GM12891 (cell line): ENCODE results near the gene HOXC13.

Experiments
- POLR2A ChIP-seq: IDR thresholded peaks from 2 replicates; pipeline ENCODE4 v1.6.1; 2011; ENCODE audit warnings: low read depth, low read length, control low read depth
- POLR2AphosphoS5 ChIP-seq: IDR thresholded peaks from 2 replicates; pipeline ENCODE4 v1.6.1; 2011; ENCODE audit warnings: low read depth, low read length, control low read depth
- TAF1 ChIP-seq: IDR thresholded peaks from 2 replicates; pipeline ENCODE4 v1.6.1; 2011; ENCODE audit warnings: low read depth, low read length, control low read depth

DNA sequence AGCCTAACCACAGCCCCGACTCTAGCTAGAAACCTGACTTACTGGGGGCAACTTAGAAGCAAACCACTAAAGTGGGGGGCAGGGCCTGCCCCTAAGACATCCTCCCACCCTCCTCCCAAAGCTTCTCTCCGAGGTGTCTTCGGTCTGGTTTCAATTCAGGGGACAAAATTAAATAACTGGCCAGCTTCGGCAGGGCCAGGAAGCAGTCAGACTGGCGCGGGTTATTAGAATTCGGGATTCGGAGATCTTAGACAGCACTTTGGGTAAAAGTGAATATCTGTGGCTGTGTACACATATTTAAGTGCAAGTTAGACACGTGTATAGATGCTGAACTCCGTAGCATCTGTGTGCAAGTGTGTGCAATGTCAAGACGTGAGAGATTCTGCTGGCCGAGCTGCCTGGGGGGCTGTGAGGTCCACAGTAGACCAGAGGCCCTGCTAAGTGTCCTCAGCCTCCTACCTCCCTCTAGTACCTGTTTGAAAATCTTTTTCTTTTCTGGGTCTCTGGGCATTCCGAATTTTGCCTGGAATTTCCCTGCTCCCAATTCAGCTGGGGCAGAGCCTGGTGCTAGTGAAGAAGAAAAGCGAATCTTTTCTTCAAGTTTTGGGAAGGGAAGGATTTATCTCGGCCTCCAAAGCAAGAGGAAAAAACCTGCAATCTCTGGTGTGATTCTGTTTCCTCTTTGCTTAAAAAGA is 42.3 kb downstream of the HOXC13 start:
- TF ChIP-seq POLR2A (no peak), TAF1 (no peak), POLR2AphosphoS5 (no peak)
